Fibroblast of pulmonary artery (primary cell): ENCODE measurements around the gene TMEM108.

Experiments used
- DNase-seq: peaks from one replicate; pipeline ENCODE4 v3.0.0-alpha.2; 2010; ENCODE audit warnings: low read depth
- H3K4me3 ChIP-seq: replicated peaks from 2 replicates; pipeline ENCODE4 v1.5.1; 2011; ENCODE audit warnings: low read depth, mild to moderate bottlenecking, control low read depth, low read length, moderate library complexity
- CTCF ChIP-seq: IDR thresholded peaks from 2 replicates; pipeline ENCODE4 v1.5.1; 2011; ENCODE audit warnings: mild to moderate bottlenecking, control low read depth, low read length, inconsistent platforms; ENCODE audit errors: missing control alignments

Gene TMEM108

GRCh38 chr3:133262333-133262732, 224.1 kb downstream of the TMEM108 start:
- DNase-seq: no peak
- TF ChIP-seq CTCF: no peak
- no peak overlapping the region for H3K4me3 ChIP-seq

GRCh38 chr3:133264920-133265319, 226.7 kb downstream of the TMEM108 start:
- no peak for DNase-seq
- no peak overlapping the region for H3K4me3 ChIP-seq
- TF ChIP-seq CTCF: no peak

- DNase-seq: no peak
- no peak for TF ChIP-seq CTCF
- no peak overlapping the region for H3K4me3 ChIP-seq
Measured at GRCh38 chr3:133268726-133269134, 230.5 kb downstream of the TMEM108 start.

- TF ChIP-seq CTCF: no peak
- no peak overlapping the region for H3K4me3 ChIP-seq
- DNase-seq: no peak
Measured at GRCh38 chr3:133269393-133269792, 231.2 kb downstream of the TMEM108 start.

DNA sequence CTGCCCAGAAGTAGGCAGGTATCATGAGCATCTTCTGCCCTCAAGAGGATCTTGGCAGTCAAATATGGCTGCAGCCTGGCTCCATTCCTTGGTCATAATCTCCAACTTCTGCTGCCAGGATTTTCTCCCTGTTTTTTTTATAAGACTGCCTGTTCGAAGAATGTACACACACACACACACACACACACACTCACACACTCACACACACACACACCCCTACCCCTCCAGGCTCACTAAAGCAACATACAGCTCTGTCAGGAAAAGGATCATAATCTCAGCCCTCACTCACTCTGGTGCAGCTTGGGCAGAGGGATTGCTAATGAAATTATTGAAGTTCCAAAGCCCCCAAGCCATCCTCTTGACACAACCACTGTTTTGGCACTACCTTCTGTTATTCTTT, 232.4 kb downstream of the TMEM108 start:
- no peak for TF ChIP-seq CTCF
- no peak overlapping the region for H3K4me3 ChIP-seq
- DNase-seq: no peak

DNA sequence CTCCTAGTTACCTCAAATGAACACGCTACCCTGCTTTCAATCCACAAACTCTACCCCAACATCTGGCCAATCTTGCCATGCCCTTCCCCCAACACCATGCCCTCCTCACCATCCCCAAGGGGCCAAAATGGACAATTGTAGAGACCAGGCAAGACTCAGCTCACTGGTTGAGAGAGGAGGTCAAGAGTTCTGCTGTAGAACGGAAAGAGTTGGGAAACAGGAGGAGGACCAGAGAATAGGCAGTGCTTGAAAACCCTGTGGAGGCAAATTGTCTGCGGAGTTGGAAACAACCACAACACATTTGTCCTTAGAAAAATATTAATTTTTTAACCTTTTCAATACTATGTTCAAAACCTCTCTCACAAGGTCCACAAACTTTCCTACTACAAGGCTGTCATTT, 232.9 kb downstream of the TMEM108 start:
- TF ChIP-seq CTCF: no peak
- no peak overlapping the region for H3K4me3 ChIP-seq
- no peak for DNase-seq

GRCh38 chr3:133271539-133271938, 233.3 kb downstream of the TMEM108 start:
- no peak for DNase-seq
- H3K4me3 ChIP-seq: no peak overlapping the region
- no peak for TF ChIP-seq CTCF
